Liver (tissue), 9 donors: Measurements from ENCODE around the gene AGO1. TPM values are rescaled to one million over a fixed set of nuclear protein-coding genes. Genes with fewer than 3 reads are reported as not detected.

Source experiments
- DNase-seq: peaks from one replicate; pipeline ENCODE4 v3.0.0-alpha.2; 2017; ENCODE audit warnings: low spot score
- H3K27ac ChIP-seq, 2 donors: one replicate each; pipeline ENCODE4 v1.7.0; 2013; ENCODE audit warnings: inconsistent platforms in 2 of 2, low read length in 2 of 2, control low read depth in 1 of 2, low read depth in 1 of 2, mild to moderate bottlenecking in 1 of 2
- H3K27me3 ChIP-seq, 4 donors: one replicate each; pipeline versions ENCODE4 v1.6.1 to v1.7.0; 2013; ENCODE audit warnings: low read length in 3 of 4, inconsistent platforms in 1 of 4, mild to moderate bottlenecking in 1 of 4, moderate library complexity in 1 of 4; ENCODE audit not compliant: control insufficient read depth in 4 of 4, insufficient read depth in 4 of 4
- H3K36me3 ChIP-seq, 4 donors: one replicate each; pipeline versions ENCODE4 v1.6.1 to v1.7.0; 2013; ENCODE audit warnings: low read length in 3 of 4, mild to moderate bottlenecking in 3 of 4, low read depth in 1 of 4, moderate library complexity in 1 of 4; ENCODE audit not compliant: control insufficient read depth in 4 of 4, insufficient read depth in 3 of 4
- H3K4me1 ChIP-seq, 4 donors: one replicate each; pipeline versions ENCODE4 v1.6.1 to v1.7.0; 2013; ENCODE audit warnings: low read length in 3 of 4, mild to moderate bottlenecking in 3 of 4, moderate library complexity in 1 of 4; ENCODE audit not compliant: control insufficient read depth in 4 of 4, insufficient read depth in 4 of 4
- H3K4me3 ChIP-seq, 3 donors: one replicate each; pipeline versions ENCODE4 v1.6.1 to v1.7.0; 2013; ENCODE audit warnings: low read length in 3 of 3, control low read depth in 1 of 3, low read depth in 1 of 3, mild to moderate bottlenecking in 1 of 3
- H3K9ac ChIP-seq, 2 donors: one replicate each; pipeline ENCODE4 v1.7.0; 2013; ENCODE audit warnings: low read length in 2 of 2, mild to moderate bottlenecking in 2 of 2, moderate library complexity in 2 of 2, control low read depth in 1 of 2, low read depth in 1 of 2
- H3K9me3 ChIP-seq, 4 donors: one replicate each; pipeline versions ENCODE4 v1.6.1 to v1.7.0; 2013; ENCODE audit warnings: low read length in 3 of 4; ENCODE audit not compliant: control insufficient read depth in 4 of 4
- ATF3 ChIP-seq: IDR thresholded peaks from 2 replicates; pipeline ENCODE4 v1.6.1; 2016; ENCODE audit warnings: antibody characterized with exemption
- CTCF ChIP-seq: fragments of 150-350 bp; IDR thresholded peaks from 2 replicates; pipeline ENCODE4 v1.5.1; 2017; ENCODE audit warnings: improper control_type of control experiment, low read depth, low read length; ENCODE audit not compliant: missing input control
- EGR1 ChIP-seq, 2 donors: IDR thresholded peaks; 2 replicates each; pipeline ENCODE4 v1.6.1; 2016 to 2018; ENCODE audit warnings: antibody characterized with exemption in 2 of 2, low read depth in 2 of 2
- FOXA1 ChIP-seq: IDR thresholded peaks from 2 replicates; pipeline ENCODE4 v1.6.1; 2016; ENCODE audit warnings: antibody characterized with exemption
- FOXA2 ChIP-seq: IDR thresholded peaks from 2 replicates; pipeline ENCODE4 v1.6.1; 2016; ENCODE audit warnings: antibody characterized with exemption
- GABPA ChIP-seq, 2 donors: IDR thresholded peaks in 1 of 2; conservative IDR thresholded peaks in 1 of 2; 2 replicates each; pipeline ENCODE4 v1.6.1; 2016; ENCODE audit warnings: antibody characterized with exemption in 2 of 2, mild to moderate bottlenecking in 1 of 2, moderate library complexity in 1 of 2
- HNF4A ChIP-seq, 2 donors: conservative IDR thresholded peaks; 2 replicates each; pipeline ENCODE4 v1.6.1; 2016; ENCODE audit warnings: antibody characterized with exemption in 2 of 2, mild to moderate bottlenecking in 2 of 2
- HNF4G ChIP-seq: IDR thresholded peaks from 2 replicates; pipeline ENCODE4 v1.6.1; 2016; ENCODE audit warnings: antibody characterized with exemption
- JUND ChIP-seq, 2 donors: IDR thresholded peaks; 2 replicates each; pipeline ENCODE4 v1.6.1; 2016; ENCODE audit warnings: antibody characterized with exemption in 2 of 2
- MAX ChIP-seq: IDR thresholded peaks from 2 replicates; pipeline ENCODE4 v1.6.1; 2016; ENCODE audit warnings: antibody characterized with exemption
- NR2F2 ChIP-seq: IDR thresholded peaks from 2 replicates; pipeline ENCODE4 v1.6.1; 2016; ENCODE audit warnings: antibody characterized with exemption
- RAD21 ChIP-seq, 2 donors: IDR thresholded peaks; 2 replicates each; pipeline ENCODE4 v1.6.1; 2016; ENCODE audit warnings: antibody characterized with exemption in 2 of 2, mild to moderate bottlenecking in 2 of 2
- REST ChIP-seq: IDR thresholded peaks from 2 replicates; pipeline ENCODE4 v1.6.1; 2016; ENCODE audit warnings: antibody characterized with exemption, mild to moderate bottlenecking
- RXRA ChIP-seq, 2 donors: IDR thresholded peaks; 2 replicates each; pipeline ENCODE4 v1.6.1; 2017 to 2018; ENCODE audit warnings: antibody characterized with exemption in 2 of 2, mild to moderate bottlenecking in 1 of 2
- SP1 ChIP-seq: IDR thresholded peaks from 2 replicates; pipeline ENCODE4 v1.6.1; 2018; ENCODE audit warnings: antibody characterized with exemption, mild to moderate bottlenecking
- TAF1 ChIP-seq: conservative IDR thresholded peaks from 2 replicates; pipeline ENCODE4 v1.6.1; 2016; ENCODE audit warnings: antibody characterized with exemption, mild to moderate bottlenecking
- ZBTB33 ChIP-seq: IDR thresholded peaks from 2 replicates; pipeline ENCODE4 v1.6.1; 2016; ENCODE audit warnings: antibody characterized with exemption
- WGBS: extraction: QIAGEN DNeasy Blood & Tissue Kit; methylation state at CpG from one replicate; pipeline ENCODE4 v1.1.7; 2013; 5-methylcytosine and 5-hydroxymethylcytosine counted together
- polyA plus RNA-seq, 2 donors: library from polyadenylated mRNA; stranded (reverse) in 1 of 2; unstranded in 1 of 2; fragments of 200-250 nt in 1 of 2; fragments of >200 nt in 1 of 2; fragmentation: Nextera tagmentation in 1 of 2; extraction: Ambion mirVana in 1 of 2; gene quantifications; one replicate each; pipeline versions ENCODE4 v1.2.1 to v1.2.3, GENCODE V29; 2013 to 2015
- total RNA-seq, 2 donors: library from RNA; depleted of rRNA; stranded (reverse); fragments of >200 nt; gene quantifications; one replicate each; pipeline ENCODE4 v1.2.3, GENCODE V29; 2014
- donor health status: healthy.
- donor health status: healthy.
- donor health status: healthy.
- donor health status: healthy.
- donor health status: healthy.

The AGO1 gene
- total and polyA plus RNA-seq, 4 donors = 1.5 to 11.3 (median 4.9) TPM

GRCh38 chr1:35863881-35864625, 19.0 kb upstream of the AGO1 start:
- DNase-seq = no peak
- peaks cover 0 to 3% (median 0%) of the 10 kb centered on the region in 4 donors for H3K4me1 ChIP-seq
- no peaks in the 10 kb centered on the region for H3K36me3 ChIP-seq
- no peaks in the 10 kb centered on the region for H3K27me3 ChIP-seq
- H3K9me3 ChIP-seq = no peaks in the 10 kb centered on the region
- no peak overlapping the region for H3K4me3 ChIP-seq
- TF ChIP-seq TAF1 (no peak), ATF3 (no peak), HNF4G (no peak), REST (no peak), EGR1 (IDR thresholded peaks at IDR 0.05; ENCODE audit: low read depth in 2 of 2) (no peak), RAD21 (IDR thresholded peaks at IDR 0.05) (no peak), RXRA (IDR thresholded peaks at IDR 0.05) (no peak), FOXA1 (no peak), MAX (no peak), HNF4A (conservative IDR thresholded peaks at IDR 0.05) (no peak), GABPA (IDR thresholded peaks at IDR 0.05 in 1 of 2, conservative IDR thresholded peaks at IDR 0.05 in 1 of 2) (no peak), ZBTB33 (no peak), CTCF (no peak)
- H3K9ac ChIP-seq = no peak overlapping the region
- no peak overlapping the region for H3K27ac ChIP-seq
- WGBS = 67% methylated on average over 3 of the region's 3 CpGs

GRCh38 chr1:35864813-35865212, 18.2 kb upstream of the AGO1 start:
- no peak overlapping the region for H3K4me3 ChIP-seq
- no peak overlapping the region for H3K9ac ChIP-seq
- H3K36me3 ChIP-seq = no peaks in the 10 kb centered on the region
- 83% methylated on average over 5 of the region's 5 CpGs for WGBS
- no peak overlapping the region for H3K27ac ChIP-seq
- H3K27me3 ChIP-seq = no peaks in the 10 kb centered on the region
- no peak for TF ChIP-seq MAX
- no peak for TF ChIP-seq CTCF
- no peak for TF ChIP-seq ZBTB33
- TF ChIP-seq FOXA1 = no peak
- no peak for TF ChIP-seq SP1
- no peak for TF ChIP-seq HNF4A (conservative IDR thresholded peaks at IDR 0.05)
- no peak for TF ChIP-seq HNF4G
- TF ChIP-seq FOXA2 = no peak
- TF ChIP-seq EGR1 (IDR thresholded peaks at IDR 0.05; ENCODE audit: low read depth in 2 of 2) = no peak
- no peak for TF ChIP-seq JUND (IDR thresholded peaks at IDR 0.05)
- TF ChIP-seq ATF3 = no peak
- TF ChIP-seq NR2F2 = no peak
- TF ChIP-seq GABPA (IDR thresholded peaks at IDR 0.05 in 1 of 2, conservative IDR thresholded peaks at IDR 0.05 in 1 of 2) = no peak
- no peak for DNase-seq
- no peaks in the 10 kb centered on the region for H3K9me3 ChIP-seq
- peaks cover 0 to 3% (median 0%) of the 10 kb centered on the region in 4 donors for H3K4me1 ChIP-seq
